WERI-Rb-1 (cell line): ENCODE measurements around the gene BRCC3.

ENCODE experiments used
- DNase-seq: peaks from one replicate; pipeline ENCODE4 v3.0.0-alpha.2; 2020
- H3K27ac ChIP-seq: fragments of 250-450 bp; sonication (Bioruptor Pico); 2 replicates; pipeline ENCODE4 v1.5.1; 2020; ENCODE audit warnings: mild to moderate bottlenecking, moderate library complexity
- H3K27me3 ChIP-seq: fragments of 250-450 bp; sonication (Bioruptor Pico); 2 replicates; pipeline ENCODE4 v1.5.1; 2021; ENCODE audit warnings: mild to moderate bottlenecking, low read depth, moderate library complexity; ENCODE audit not compliant: insufficient read depth, severe bottlenecking
- H3K36me3 ChIP-seq: fragments of 250-450 bp; sonication (Bioruptor Pico); 2 replicates; pipeline ENCODE4 v1.5.1; 2020; ENCODE audit warnings: mild to moderate bottlenecking, moderate library complexity
- H3K4me3 ChIP-seq: 2 replicates; pipeline ENCODE4 v1.5.1; 2011; ENCODE audit warnings: low read depth, mild to moderate bottlenecking, control low read depth, low read length
- H3K9me3 ChIP-seq: fragments of 250-450 bp; sonication (Bioruptor Pico); 2 replicates; pipeline ENCODE4 v1.5.1; 2021; ENCODE audit warnings: mild to moderate bottlenecking, moderate library complexity; ENCODE audit not compliant: severe bottlenecking
- TF ChIP-seq, protein P1 (sequence below): IDR thresholded peaks from 2 replicates; pipeline ENCODE4 v1.5.1; 2011; ENCODE audit warnings: low read depth, mild to moderate bottlenecking, control low read depth, inconsistent platforms, low read length

The BRCC3 gene

GRCh38 chrX:155169881-155170280, 98.6 kb downstream of the BRCC3 start:
- TF ChIP-seq, protein P1, sequence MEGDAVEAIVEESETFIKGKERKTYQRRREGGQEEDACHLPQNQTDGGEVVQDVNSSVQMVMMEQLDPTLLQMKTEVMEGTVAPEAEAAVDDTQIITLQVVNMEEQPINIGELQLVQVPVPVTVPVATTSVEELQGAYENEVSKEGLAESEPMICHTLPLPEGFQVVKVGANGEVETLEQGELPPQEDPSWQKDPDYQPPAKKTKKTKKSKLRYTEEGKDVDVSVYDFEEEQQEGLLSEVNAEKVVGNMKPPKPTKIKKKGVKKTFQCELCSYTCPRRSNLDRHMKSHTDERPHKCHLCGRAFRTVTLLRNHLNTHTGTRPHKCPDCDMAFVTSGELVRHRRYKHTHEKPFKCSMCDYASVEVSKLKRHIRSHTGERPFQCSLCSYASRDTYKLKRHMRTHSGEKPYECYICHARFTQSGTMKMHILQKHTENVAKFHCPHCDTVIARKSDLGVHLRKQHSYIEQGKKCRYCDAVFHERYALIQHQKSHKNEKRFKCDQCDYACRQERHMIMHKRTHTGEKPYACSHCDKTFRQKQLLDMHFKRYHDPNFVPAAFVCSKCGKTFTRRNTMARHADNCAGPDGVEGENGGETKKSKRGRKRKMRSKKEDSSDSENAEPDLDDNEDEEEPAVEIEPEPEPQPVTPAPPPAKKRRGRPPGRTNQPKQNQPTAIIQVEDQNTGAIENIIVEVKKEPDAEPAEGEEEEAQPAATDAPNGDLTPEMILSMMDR = no peak
- no peak for DNase-seq

More at GRCh38 chrX:155169881-155170280, 98.6 kb downstream of the BRCC3 start:
- Histone ChIP-seq H3K27me3 (no peaks in the 10 kb centered on the region), H3K4me3 (no peak overlapping the region), H3K9me3 (no peaks in the 10 kb centered on the region), H3K36me3 (no peaks in the 10 kb centered on the region), H3K27ac (no peak overlapping the region)
